Testis (tissue), 2 donors: ENCODE results near the gene NUDT5.

ENCODE experiments used
- POLR2A ChIP-seq: fragments of 450-650 bp; IDR thresholded peaks from one replicate; pipeline ENCODE4 v1.6.1; 2017; ENCODE audit warnings: antibody characterized with exemption, mild to moderate bottlenecking, moderate library complexity
- TF ChIP-seq, protein P1 (sequence below), 3 experiments: fragments of 450-650 bp in 2 of 3; fragments of 200-600 bp in 1 of 3; sonication (generic) in 1 of 3; IDR thresholded peaks; one replicate each; pipeline ENCODE4 v1.5.1; 2016 to 2019; ENCODE audit warnings: antibody characterized with exemption in 3 of 3, mild to moderate bottlenecking in 2 of 3, moderate library complexity in 1 of 3

DNA sequence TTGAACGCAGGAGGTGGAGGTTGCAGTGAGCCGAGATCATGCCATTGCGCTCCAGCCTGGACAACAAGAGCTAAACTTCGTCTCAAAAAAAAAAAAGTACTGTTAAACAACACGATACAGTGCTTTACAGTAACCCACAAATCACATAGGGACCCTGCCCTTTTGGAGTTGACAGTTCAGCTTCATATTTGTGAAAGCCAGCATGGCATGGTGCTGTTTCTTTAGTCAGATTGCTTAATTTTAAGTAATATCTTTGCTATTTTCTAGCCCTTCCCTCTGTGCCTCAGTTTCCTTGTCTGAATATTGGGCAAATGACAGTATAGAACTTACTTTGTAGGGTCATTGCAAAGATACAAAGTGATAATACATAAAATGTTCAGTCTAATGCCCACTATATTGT is 5.2 kb upstream of the NUDT5 start:
- TF ChIP-seq, protein P1, sequence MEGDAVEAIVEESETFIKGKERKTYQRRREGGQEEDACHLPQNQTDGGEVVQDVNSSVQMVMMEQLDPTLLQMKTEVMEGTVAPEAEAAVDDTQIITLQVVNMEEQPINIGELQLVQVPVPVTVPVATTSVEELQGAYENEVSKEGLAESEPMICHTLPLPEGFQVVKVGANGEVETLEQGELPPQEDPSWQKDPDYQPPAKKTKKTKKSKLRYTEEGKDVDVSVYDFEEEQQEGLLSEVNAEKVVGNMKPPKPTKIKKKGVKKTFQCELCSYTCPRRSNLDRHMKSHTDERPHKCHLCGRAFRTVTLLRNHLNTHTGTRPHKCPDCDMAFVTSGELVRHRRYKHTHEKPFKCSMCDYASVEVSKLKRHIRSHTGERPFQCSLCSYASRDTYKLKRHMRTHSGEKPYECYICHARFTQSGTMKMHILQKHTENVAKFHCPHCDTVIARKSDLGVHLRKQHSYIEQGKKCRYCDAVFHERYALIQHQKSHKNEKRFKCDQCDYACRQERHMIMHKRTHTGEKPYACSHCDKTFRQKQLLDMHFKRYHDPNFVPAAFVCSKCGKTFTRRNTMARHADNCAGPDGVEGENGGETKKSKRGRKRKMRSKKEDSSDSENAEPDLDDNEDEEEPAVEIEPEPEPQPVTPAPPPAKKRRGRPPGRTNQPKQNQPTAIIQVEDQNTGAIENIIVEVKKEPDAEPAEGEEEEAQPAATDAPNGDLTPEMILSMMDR (IDR thresholded peaks at IDR 0.05) = no peak
- TF ChIP-seq POLR2A = no peak
